ENCODE measurements around the gene PLXNA4.

- TF ChIP-seq CTCF (IDR thresholded peaks at IDR 0.05) (no peak), POLR2A (IDR thresholded peaks at IDR 0.05) (no peak)
These were observed 101.1 kb downstream of the PLXNA4 start for GRCh38 chr7:132475037-132475668.
